BLaER1 (cell line): ENCODE measurements around the gene PRPF40A.
"Not testable (repeated sequence)": the region's sequence is repeated elsewhere in the genome, so short reads cannot be mapped to it uniquely, and the experiment has no call there.

Experiments
- H3K27ac ChIP-seq: shearing (Covaris generic); formaldehyde crosslinking; 2 replicates; pipeline ENCODE4 v1.8.1; 2022
- H3K27me3 ChIP-seq: shearing (Covaris generic); formaldehyde crosslinking; 2 replicates; pipeline ENCODE4 v1.8.1; 2022
- H3K36me3 ChIP-seq: shearing (Covaris generic); formaldehyde crosslinking; 2 replicates; pipeline ENCODE4 v1.8.1; 2022
- H3K4me1 ChIP-seq: shearing (Covaris generic); formaldehyde crosslinking; 2 replicates; pipeline ENCODE4 v1.8.1; 2022
- H3K4me2 ChIP-seq: shearing (Covaris generic); formaldehyde crosslinking; 2 replicates; pipeline ENCODE4 v1.8.1; 2022
- H3K4me3 ChIP-seq: shearing (Covaris generic); formaldehyde crosslinking; 2 replicates; pipeline ENCODE4 v1.8.1; 2022
- H3K9ac ChIP-seq: shearing (Covaris generic); formaldehyde crosslinking; 2 replicates; pipeline ENCODE4 v1.8.1; 2022
- H3K9me3 ChIP-seq: shearing (Covaris generic); formaldehyde crosslinking; 2 replicates; pipeline ENCODE4 v1.8.1; 2022
- H4K20me1 ChIP-seq: shearing (Covaris generic); formaldehyde crosslinking; 2 replicates; pipeline ENCODE4 v1.8.1; 2022
- Cebpa-rat ChIP-seq: shearing (Covaris generic); IDR thresholded peaks from 2 replicates; pipeline ENCODE4 v1.8.1; 2022

The PRPF40A gene

GRCh38 chr2:152740743-152741328, 23.6 kb upstream of the PRPF40A start:
- H4K20me1 ChIP-seq: no peaks in the 10 kb centered on the region; the same call in 1 of the 2 replicates
- no peak overlapping the region for H3K9ac ChIP-seq
- peaks cover 50% of the 10 kb centered on the region for H3K36me3 ChIP-seq
- no peaks in the 10 kb centered on the region for H3K27me3 ChIP-seq
- no peak overlapping the region for H3K4me3 ChIP-seq
- H3K27ac ChIP-seq: no peak overlapping the region
- TF ChIP-seq Cebpa-rat: no peak
- no peaks in the 10 kb centered on the region for H3K4me1 ChIP-seq
- peaks cover 29% of the 10 kb centered on the region for H3K9me3 ChIP-seq
- no peak overlapping the region for H3K4me2 ChIP-seq

DNA sequence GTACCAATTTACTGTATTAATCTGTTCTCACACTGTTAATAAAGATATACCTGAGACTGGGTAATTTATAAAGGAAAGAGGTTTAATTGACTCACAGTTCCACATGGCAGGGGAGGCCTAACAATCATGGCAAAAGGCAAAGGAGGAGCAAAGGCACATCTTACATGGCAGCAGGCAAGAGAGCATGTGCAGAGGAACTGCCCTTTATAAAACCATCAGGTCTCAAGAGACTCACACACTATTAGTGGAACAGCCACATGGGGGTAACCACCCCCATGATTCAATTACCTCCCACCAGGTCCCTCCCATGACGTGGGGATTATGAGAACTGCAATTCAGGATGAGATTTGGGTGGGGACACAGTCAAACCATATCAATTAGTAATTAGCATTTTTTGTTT, 22.4 kb upstream of the PRPF40A start:
- H3K27ac ChIP-seq, H3K4me1 ChIP-seq, H4K20me1 ChIP-seq, H3K4me2 ChIP-seq, H3K27me3 ChIP-seq, H3K4me3 ChIP-seq, H3K9ac ChIP-seq: not testable (repeated sequence)
- H3K9me3 ChIP-seq: peaks cover 29% of the 10 kb centered on the region
- peaks cover 49% of the 10 kb centered on the region for H3K36me3 ChIP-seq

- H3K27ac ChIP-seq: no peak overlapping the region
- no peaks in the 10 kb centered on the region for H3K4me1 ChIP-seq
- no peak overlapping the region for H3K4me2 ChIP-seq
- no peaks in the 10 kb centered on the region; the same call in 1 of the 2 replicates for H4K20me1 ChIP-seq
- H3K27me3 ChIP-seq: no peaks in the 10 kb centered on the region
- peaks cover 29% of the 10 kb centered on the region for H3K9me3 ChIP-seq
- H3K4me3 ChIP-seq: no peak overlapping the region
- H3K9ac ChIP-seq: no peak overlapping the region
- TF ChIP-seq Cebpa-rat: no peak
- H3K36me3 ChIP-seq: peaks cover 49% of the 10 kb centered on the region
Observed at GRCh38 chr2:152738438-152738837, 21.2 kb upstream of the PRPF40A start.

DNA sequence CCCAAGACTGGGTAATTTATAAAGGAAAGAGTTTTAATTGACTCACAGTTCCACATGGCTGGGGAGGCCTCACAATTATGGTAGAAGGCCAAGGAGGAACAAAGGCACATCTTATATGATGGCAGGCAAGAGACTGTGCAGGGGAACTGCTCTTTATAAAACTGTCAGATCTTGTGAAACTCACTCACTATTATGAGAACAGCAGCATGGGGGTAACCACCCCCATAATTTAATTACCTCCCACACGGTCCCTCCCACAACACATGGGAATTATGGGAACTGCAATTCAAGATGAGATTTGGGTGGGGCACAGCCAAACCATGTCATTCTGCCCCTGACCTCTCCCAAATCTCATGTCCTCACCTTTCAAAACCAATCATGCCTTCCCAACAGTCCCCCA, 20.2 kb upstream of the PRPF40A start:
- H3K27me3 ChIP-seq, H4K20me1 ChIP-seq, H3K4me3 ChIP-seq, H3K9ac ChIP-seq, H3K27ac ChIP-seq, H3K4me1 ChIP-seq, H3K4me2 ChIP-seq: not testable (repeated sequence)
- Histone ChIP-seq H3K9me3 (peaks cover 29% of the 10 kb centered on the region), H3K36me3 (peaks cover 49% of the 10 kb centered on the region)

DNA sequence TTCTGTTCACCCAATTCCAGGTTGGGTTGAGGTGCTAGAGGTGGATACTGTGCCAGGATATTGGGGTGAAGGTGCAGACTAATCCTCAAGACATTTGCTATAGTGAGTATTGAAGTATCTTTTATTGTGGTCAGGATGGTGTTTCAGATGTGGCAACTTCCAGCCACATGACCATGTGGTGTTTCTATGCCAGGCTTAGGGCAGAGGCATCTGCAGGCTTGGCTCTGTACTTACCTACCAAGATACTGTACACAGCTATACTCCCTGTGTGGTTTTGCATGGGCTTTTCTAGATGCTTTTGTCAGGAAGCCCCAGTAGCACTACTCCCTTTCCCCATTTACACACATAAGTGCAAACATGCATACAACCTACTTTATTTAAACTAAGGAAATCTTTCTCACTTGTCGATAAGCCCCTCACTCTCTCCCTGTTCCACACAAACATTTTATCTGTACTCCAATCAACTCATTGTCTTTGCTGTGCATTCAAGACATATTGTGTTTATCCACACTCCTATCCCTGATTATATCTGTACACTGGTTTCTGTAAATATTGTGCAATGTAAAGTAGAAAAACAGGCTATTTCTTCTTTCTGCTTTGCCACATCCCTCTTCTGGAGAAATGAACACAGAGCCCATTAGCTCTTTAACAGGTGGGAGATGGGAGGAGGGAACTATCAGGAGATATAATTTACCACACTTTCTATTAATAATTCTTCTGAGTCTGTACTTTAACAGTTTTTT, 13.5 kb upstream of the PRPF40A start:
- TF ChIP-seq Cebpa-rat: no peak
- Histone ChIP-seq H3K9me3 (no peaks in the 10 kb centered on the region), H3K9ac (no peak overlapping the region; the same call in 1 of the 2 replicates), H3K4me3 (no peak overlapping the region), H3K27me3 (no peaks in the 10 kb centered on the region), H4K20me1 (peaks cover 27% of the 10 kb centered on the region), H3K27ac (no peak overlapping the region), H3K36me3 (peaks cover 10% of the 10 kb centered on the region; the same call in 1 of the 2 replicates), H3K4me1 (peaks cover 12% of the 10 kb centered on the region), H3K4me2 (peak overlapping the region; percentile 37; the same call in 1 of the 2 replicates)

DNA sequence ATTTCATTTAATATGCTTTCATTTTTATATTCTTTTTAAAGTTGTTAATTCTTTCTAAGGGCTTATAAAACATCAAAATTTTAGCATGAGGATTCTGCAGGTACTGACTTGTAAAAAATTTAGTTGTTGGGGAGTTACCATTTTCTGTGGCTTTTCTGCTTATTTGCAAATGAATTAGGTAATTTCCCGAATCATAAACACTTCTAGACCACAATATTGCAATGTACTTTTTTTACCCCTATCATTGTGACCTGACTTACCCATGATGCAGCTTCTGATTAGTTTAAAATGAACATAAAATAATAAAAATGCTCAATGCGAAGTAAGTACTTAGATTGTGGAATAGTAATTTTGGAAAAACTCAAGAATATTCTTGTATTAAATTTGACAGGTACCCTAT, 12.6 kb upstream of the PRPF40A start:
- no peak for TF ChIP-seq Cebpa-rat
- no peaks in the 10 kb centered on the region for H3K27me3 ChIP-seq
- H3K4me1 ChIP-seq: peaks cover 12% of the 10 kb centered on the region
- no peak overlapping the region for H3K4me2 ChIP-seq
- H3K9ac ChIP-seq: no peak overlapping the region
- H3K36me3 ChIP-seq: peaks cover 6% of the 10 kb centered on the region; the same call in 1 of the 2 replicates
- no peak overlapping the region for H3K4me3 ChIP-seq
- no peaks in the 10 kb centered on the region for H3K9me3 ChIP-seq
- no peak overlapping the region for H3K27ac ChIP-seq
- peaks cover 27% of the 10 kb centered on the region for H4K20me1 ChIP-seq

DNA sequence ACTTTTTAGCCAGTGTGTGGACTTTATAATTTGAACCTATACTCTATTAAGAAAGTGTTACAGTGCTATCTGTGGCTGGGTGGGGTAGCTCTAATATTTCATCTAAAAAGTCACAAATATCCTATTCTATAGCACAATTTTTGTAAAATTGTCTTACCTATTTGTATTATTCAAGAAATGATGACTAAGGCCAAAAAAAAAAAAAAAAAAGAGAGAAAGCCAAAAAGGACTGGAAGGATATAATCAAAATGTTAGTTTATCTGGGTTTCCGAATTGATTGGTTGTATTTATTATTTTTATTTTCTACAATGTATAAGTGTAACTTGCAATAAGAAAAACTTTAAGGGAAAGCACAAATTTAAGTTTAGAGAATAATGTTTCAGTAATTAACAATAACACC, 6.7 kb upstream of the PRPF40A start:
- Histone ChIP-seq H3K4me2 (no peak overlapping the region), H3K27ac (no peak overlapping the region), H3K4me3 (no peak overlapping the region), H3K9ac (no peak overlapping the region), H3K9me3 (no peaks in the 10 kb centered on the region), H3K36me3 (peaks cover 29% of the 10 kb centered on the region), H4K20me1 (peaks cover 10% of the 10 kb centered on the region; the same call in 1 of the 2 replicates), H3K27me3 (no peaks in the 10 kb centered on the region), H3K4me1 (peaks cover 25% of the 10 kb centered on the region)
- TF ChIP-seq Cebpa-rat: no peak

DNA sequence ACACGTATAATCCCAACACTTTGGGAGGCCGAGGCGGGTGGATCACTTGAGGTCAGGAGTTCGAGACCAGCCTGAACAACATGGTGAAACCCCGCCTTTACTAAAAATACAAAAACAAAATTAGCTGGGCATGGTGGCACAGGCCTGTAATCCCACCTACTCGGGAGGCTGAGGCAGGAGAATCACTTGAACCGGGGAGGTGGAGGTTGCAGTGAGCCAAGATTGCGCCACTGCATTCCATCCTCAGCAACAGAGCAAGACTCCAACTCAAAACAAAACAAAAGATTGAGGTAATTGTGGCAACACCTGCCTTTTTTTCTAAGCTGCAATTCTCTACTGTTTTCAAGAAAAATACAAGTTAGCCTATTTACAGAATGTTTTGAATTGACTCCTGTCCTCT, 5.4 kb upstream of the PRPF40A start:
- Histone ChIP-seq H3K36me3 (peaks cover 28% of the 10 kb centered on the region), H4K20me1 (peaks cover 10% of the 10 kb centered on the region; the same call in 1 of the 2 replicates), H3K4me1 (peaks cover 25% of the 10 kb centered on the region)
- H3K9ac ChIP-seq, H3K9me3 ChIP-seq, H3K4me2 ChIP-seq, H3K27ac ChIP-seq, H3K4me3 ChIP-seq, H3K27me3 ChIP-seq: not testable (repeated sequence)

DNA sequence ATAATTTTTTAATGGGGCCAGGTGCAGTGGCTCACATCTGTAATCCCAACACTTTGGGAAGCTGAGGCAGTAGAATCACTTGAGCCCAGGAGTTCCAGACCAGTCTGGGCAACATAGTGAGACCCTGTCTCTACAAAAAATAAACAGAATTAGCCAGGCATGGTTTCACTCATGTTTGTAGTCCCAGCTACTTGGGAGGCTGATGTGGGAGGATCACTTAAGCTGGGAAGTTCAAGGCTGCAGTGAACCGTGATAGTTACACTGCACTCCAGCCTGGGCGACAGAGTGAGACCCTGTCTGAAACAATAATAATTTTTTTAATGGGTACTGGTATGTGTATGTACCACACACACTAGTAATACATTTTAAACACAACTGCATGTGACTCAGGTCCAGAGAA, 3.5 kb upstream of the PRPF40A start:
- Histone ChIP-seq H3K4me3 (no peak overlapping the region), H3K9me3 (no peaks in the 10 kb centered on the region), H3K4me2 (peak overlapping the region; percentile 85), H3K4me1 (peaks cover 29% of the 10 kb centered on the region), H3K36me3 (peaks cover 25% of the 10 kb centered on the region), H3K9ac (no peak overlapping the region), H4K20me1 (peaks cover 14% of the 10 kb centered on the region), H3K27ac (no peak overlapping the region), H3K27me3 (no peaks in the 10 kb centered on the region)
- no peak for TF ChIP-seq Cebpa-rat

- H3K9ac ChIP-seq: peak overlapping the region; percentile 99
- peaks cover 45% of the 10 kb centered on the region for H3K4me1 ChIP-seq
- peak overlapping the region; percentile 89 for H3K4me3 ChIP-seq
- peak overlapping the region; percentile 85 for H3K4me2 ChIP-seq
- H3K27me3 ChIP-seq: no peaks in the 10 kb centered on the region
- H4K20me1 ChIP-seq: peaks cover 31% of the 10 kb centered on the region
- H3K27ac ChIP-seq: peak overlapping the region; percentile 100
- H3K36me3 ChIP-seq: peaks cover 38% of the 10 kb centered on the region
- H3K9me3 ChIP-seq: no peaks in the 10 kb centered on the region
- no peak for TF ChIP-seq Cebpa-rat
Observed at GRCh38 chr2:152718909-152719645, 1.8 kb upstream of the PRPF40A start.
